Subcutaneous abdominal adipose tissue (tissue), 5 donors: ENCODE results near the gene STX2.
"Not testable (repeated sequence)": the region's sequence is repeated elsewhere in the genome, so short reads cannot be mapped to it uniquely, and the experiment has no call there.

Source experiments
- H3K27ac ChIP-seq: one replicate; pipeline ENCODE4 v1.7.0; 2013; ENCODE audit warnings: low read depth, mild to moderate bottlenecking, inconsistent platforms, low read length, moderate library complexity
- H3K27me3 ChIP-seq, 5 donors: one replicate each; pipeline ENCODE4 v1.7.0; 2013; ENCODE audit warnings: low read length in 5 of 5, inconsistent platforms in 1 of 5; ENCODE audit not compliant: control insufficient read depth in 5 of 5, insufficient read depth in 4 of 5
- H3K36me3 ChIP-seq, 5 donors: one replicate each; pipeline ENCODE4 v1.7.0; 2013; ENCODE audit warnings: low read length in 5 of 5; ENCODE audit not compliant: control insufficient read depth in 5 of 5, insufficient read depth in 5 of 5
- H3K4me1 ChIP-seq, 5 donors: one replicate each; pipeline ENCODE4 v1.7.0; 2013; ENCODE audit warnings: low read length in 5 of 5, mild to moderate bottlenecking in 3 of 5, moderate library complexity in 1 of 5; ENCODE audit not compliant: control insufficient read depth in 5 of 5, insufficient read depth in 5 of 5
- H3K4me3 ChIP-seq, 5 donors: one replicate each; pipeline ENCODE4 v1.7.0; 2013; ENCODE audit warnings: low read length in 5 of 5, low read depth in 1 of 5
- H3K9ac ChIP-seq, 5 donors: one replicate each; pipeline ENCODE4 v1.7.0; 2013; ENCODE audit warnings: low read length in 5 of 5, mild to moderate bottlenecking in 4 of 5, moderate library complexity in 3 of 5
- H3K9me3 ChIP-seq, 5 donors: one replicate each; pipeline ENCODE4 v1.7.0; 2013; ENCODE audit warnings: low read length in 5 of 5; ENCODE audit not compliant: control insufficient read depth in 5 of 5
- donor health status: healthy.
- donor health status: healthy.
- donor health status: healthy.
- donor health status: healthy.
- donor health status: healthy.

The STX2 gene

DNA sequence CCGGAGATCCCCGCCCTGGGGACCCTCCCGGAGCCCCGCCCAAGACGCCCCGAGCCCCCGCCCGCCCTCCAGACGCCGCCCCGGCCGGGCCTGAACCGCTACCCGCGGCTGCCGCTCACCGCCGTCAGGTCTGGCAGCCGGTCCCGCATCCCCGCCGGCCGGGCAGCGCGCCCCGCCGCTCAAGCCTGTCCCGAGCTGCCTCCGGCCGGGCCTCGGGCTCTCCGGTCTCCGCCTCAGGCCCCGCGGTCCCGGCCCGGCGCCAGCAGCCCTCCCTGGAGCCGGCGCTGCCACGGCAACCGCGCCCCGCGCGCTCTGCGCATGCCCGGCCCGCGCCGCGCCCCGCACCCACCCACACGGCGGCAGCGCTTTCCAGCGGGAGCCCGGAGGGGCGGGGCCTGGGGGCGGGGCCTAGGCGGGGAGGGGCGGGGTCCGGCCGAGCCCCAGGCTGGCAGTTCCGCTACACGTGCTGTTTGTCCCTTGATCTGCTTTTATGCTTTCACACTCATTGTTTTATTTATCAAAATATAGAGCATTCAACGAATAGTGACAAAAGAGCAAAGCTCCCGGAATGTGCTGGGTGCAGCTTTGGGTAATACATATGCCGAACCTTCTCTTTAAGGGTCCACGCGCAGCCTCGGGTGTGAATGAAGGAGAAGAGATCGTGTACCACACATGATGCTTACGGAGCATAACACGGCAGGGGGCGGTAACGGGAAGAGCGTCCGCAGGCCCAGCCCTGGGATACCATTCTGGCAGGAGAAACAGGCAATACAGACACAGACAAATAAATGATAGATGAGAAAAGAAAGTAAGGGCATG, at the start of gene STX2:
Gene STX2, minus strand, starts transcription at position 300 of the 819 bp plus-strand sequence. Its CDS starts 151 bp downstream, at position 149.
- no peaks in the 10 kb centered on the region for H3K9me3 ChIP-seq
- no peaks in the 10 kb centered on the region for H3K36me3 ChIP-seq
- H3K4me3 ChIP-seq: peak within 1 kb of the TSS; percentile 74 to 82 (median 79)
- H3K27me3 ChIP-seq: no peaks in the 10 kb centered on the region
- peak within 1 kb of the TSS in 4 of 5 donors; percentile 74 to 82 (median 78) for H3K9ac ChIP-seq
- peaks cover 3 to 19% (median 18%) of the 10 kb centered on the region in 5 donors for H3K4me1 ChIP-seq
- H3K27ac ChIP-seq: peak within 1 kb of the TSS; percentile 30

DNA sequence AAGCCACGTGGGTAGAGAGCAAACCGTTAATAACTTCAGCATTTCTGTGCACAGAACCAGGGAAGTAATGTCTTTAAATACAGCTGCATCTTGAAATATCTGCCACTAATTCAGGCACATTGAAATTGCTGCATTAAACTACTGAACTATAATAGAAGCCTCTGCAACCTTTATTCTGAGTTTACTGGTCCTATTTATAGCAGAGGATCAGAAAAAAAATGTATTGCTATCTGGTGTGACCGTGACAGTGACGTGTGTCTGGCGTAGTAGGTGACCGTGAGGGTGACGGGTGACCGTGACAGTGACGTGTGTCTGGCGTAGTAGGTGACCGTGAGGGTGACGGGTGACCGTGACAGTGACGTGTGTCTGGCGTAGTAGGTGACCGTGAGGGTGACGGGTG, 48.1 kb upstream of the STX2 start:
- not testable (repeated sequence) for H3K27me3 ChIP-seq, H3K4me3 ChIP-seq, H3K9me3 ChIP-seq, H3K4me1 ChIP-seq, H3K36me3 ChIP-seq, H3K9ac ChIP-seq, H3K27ac ChIP-seq

DNA sequence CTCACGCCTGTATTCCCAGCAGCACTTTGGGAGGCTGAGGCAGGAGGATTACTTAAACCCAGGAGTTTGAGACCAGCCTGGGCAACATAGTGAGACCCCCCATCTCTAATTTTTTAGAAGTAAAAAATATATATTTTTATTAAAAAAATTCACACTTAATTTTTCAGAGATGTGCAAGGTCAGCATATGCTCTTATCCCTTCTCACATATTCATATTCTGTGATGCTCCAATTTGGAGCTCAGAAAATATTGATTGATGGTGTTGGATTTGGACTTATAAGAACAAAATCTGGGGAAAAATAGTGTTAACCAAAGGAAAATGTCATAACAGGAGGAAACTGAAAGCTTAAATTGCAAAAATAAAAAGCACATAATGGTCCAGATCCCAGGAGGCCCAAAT, 42.5 kb upstream of the STX2 start:
- H3K27me3 ChIP-seq: peaks cover 0 to 9% (median 5%) of the 10 kb centered on the region in 5 donors
- peaks cover 0 to 6% (median 4%) of the 10 kb centered on the region in 5 donors for H3K4me1 ChIP-seq
- H3K27ac ChIP-seq: no peak overlapping the region
- no peak overlapping the region for H3K9ac ChIP-seq
- no peak overlapping the region for H3K4me3 ChIP-seq
- H3K36me3 ChIP-seq: peaks cover 4 to 9% (median 7%) of the 10 kb centered on the region in 5 donors
- H3K9me3 ChIP-seq: no peaks in the 10 kb centered on the region

DNA sequence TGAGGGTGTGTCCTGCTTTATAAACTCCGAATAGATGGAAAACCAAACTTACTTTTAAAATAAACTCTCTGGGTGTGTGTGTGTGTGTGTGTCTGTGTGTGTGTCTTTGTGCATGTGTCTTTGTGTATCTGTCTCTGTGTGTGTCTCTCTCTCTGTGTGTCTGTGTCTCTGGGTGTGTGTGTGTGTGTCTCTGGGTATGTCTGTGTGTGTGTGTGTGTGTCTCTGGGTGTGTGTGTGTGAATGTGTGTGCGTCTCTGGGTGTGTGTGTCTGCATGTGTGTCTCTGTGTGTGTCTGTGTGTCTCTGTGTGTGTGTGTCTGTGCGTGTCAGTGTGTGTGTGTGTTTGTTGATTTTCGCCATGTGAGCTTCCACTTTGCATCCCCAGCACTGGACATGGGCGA, 42.0 kb upstream of the STX2 start:
- Histone ChIP-seq H3K4me3 (no peak overlapping the region), H3K27me3 (peaks cover 0 to 9% (median 5%) of the 10 kb centered on the region in 5 donors), H3K36me3 (peaks cover 9 to 14% (median 12%) of the 10 kb centered on the region in 5 donors), H3K9ac (no peak overlapping the region), H3K27ac (no peak overlapping the region), H3K4me1 (peaks cover 0 to 6% (median 4%) of the 10 kb centered on the region in 5 donors), H3K9me3 (no peaks in the 10 kb centered on the region)

DNA sequence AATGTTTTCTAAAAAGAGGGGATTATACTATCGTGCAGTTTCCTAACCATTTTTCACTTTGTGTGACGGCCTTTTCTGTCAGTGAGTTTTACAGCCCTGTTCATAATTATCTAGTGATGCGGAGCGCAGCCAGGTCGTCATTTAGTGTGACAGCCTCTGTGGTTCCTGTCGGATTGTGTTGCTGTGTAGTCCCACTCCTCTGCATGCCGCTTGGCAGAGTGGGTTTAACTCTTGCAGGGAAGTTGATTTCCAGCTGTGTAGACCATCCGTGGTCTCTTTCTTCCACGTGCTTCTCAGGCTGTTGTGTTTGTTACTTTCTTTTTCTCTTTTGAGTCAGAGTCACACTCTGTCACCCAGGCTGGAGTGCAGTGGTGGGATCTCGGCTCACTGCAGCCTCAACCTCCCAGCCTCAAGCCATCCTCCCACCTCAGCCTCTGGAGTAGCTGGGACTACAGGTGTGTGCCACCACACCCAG, 41.4 kb upstream of the STX2 start:
- Histone ChIP-seq H3K4me3 (peak overlapping the region; percentile 16 to 50 (median 31)), H3K9ac (peak overlapping the region in 1 of 5 donors; percentile 55), H3K9me3 (no peaks in the 10 kb centered on the region), H3K4me1 (peaks cover 0 to 6% (median 4%) of the 10 kb centered on the region in 5 donors), H3K36me3 (peaks cover 15 to 20% (median 17%) of the 10 kb centered on the region in 5 donors), H3K27me3 (peaks cover 0 to 9% (median 5%) of the 10 kb centered on the region in 5 donors), H3K27ac (no peak overlapping the region)

DNA sequence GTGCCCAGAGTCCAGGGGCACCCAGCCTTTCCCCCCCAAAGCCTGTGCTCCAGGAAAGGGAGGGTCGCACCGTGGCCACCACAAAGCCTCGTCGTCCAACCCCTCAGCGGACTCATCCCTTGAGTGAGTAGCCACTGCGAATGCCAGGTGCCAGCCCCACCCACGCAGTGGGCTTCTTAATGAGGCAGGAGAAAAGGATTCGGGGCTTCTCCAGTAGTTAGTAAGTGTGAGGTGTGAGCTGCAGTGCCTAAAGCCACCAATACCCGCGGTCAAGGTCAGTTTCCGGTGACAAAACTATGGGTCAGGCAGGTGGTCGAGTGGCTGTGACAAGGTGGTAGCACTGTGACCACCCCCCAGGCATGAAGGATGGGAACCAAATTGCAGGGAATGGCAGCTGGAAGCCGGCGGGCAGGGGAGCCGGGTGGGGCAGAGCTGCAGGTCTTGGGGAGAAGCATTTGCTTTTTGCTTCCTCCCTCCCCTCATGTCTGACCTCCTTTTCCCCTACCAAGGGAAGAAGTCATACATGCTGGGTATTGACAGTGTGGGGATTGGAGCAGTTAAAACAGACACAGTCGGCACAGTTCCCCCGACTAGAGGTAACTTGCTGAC, 40.8 kb upstream of the STX2 start:
- H3K4me3 ChIP-seq: peak overlapping the region in 4 of 5 donors; percentile 16 to 50 (median 40)
- H3K27ac ChIP-seq: no peak overlapping the region
- no peaks in the 10 kb centered on the region for H3K9me3 ChIP-seq
- H3K4me1 ChIP-seq: peaks cover 0 to 6% (median 4%) of the 10 kb centered on the region in 5 donors
- peaks cover 15 to 25% (median 22%) of the 10 kb centered on the region in 5 donors for H3K36me3 ChIP-seq
- peaks cover 0 to 9% (median 5%) of the 10 kb centered on the region in 5 donors for H3K27me3 ChIP-seq
- H3K9ac ChIP-seq: no peak overlapping the region

DNA sequence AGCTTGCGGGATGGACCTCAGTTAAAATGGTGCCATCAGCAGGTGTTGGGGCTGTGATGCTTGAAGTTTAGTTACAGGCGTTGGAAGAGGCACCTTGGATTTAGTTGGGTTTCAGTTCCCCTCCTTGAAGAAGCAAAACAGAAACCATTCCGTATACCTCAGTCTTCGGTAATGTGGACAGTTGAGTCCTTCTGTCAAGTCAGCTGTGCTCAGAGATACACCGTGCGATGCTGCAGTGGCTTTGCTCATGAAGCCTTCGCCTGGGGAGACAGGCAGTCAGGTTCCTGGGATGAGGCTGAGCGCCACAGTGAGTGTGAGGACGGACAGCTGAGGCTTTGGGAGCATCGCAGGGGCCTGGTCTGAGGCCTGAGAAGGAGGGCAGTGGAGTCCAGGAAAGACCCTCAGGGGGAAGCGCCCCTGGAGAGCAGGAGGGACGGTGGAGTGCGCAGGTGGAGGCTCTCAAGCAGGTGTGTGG, 40.2 kb upstream of the STX2 start:
- H3K36me3 ChIP-seq: peaks cover 19 to 32% (median 29%) of the 10 kb centered on the region in 5 donors
- H3K4me3 ChIP-seq: no peak overlapping the region
- peaks cover 0 to 10% (median 4%) of the 10 kb centered on the region in 5 donors for H3K4me1 ChIP-seq

DNA sequence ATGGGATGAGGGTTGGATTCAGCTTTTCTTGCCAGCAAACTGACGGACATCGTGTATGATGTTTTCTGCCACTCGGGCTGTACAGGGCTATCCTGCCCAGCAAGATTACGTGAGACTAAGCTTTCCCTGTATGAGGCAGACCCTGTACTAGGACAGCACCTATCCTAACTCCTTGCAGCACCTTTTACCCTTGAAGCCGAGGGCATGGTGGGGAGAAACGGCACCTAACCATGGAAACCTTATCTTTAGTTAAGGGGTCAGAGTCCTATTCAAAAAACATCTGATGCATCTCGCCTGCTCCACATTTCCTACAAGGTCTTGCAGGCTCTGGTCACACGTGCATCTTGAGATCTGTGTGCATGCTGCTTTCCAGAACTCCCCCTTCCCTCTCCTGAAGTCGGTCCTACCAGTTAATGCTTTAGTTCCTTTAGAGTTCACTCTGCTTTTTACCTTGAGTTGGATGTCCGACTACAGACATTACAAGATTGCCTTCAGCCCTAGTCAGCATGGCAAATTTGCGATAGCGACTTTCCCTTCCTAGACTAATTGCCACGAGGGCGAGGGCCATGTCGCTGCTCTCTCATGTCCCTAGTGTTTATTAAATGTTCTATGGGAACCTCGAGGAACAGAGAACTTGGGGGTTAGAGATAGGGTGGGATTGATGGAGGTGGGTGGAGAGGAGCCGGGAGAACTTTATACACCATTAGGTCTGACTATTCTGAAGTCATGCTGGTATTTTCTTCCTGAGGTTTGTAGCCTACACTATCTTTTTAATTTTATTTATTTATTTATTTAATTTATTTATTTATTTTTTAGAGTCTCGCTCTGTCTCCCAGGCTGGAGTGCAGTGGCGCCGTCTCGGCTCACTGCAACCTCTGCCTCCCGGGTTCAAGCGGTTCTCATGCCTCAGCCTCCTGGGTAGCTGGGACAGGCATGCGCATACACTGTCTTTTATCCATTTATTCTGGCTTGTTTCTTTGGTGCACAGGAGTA, 39.4 kb upstream of the STX2 start:
- Histone ChIP-seq H3K27me3 (peaks cover 0 to 9% (median 5%) of the 10 kb centered on the region in 5 donors), H3K9me3 (no peaks in the 10 kb centered on the region), H3K4me1 (peaks cover 0 to 11% (median 6%) of the 10 kb centered on the region in 5 donors), H3K27ac (no peak overlapping the region), H3K36me3 (peaks cover 22 to 39% (median 34%) of the 10 kb centered on the region in 5 donors), H3K4me3 (no peak overlapping the region), H3K9ac (no peak overlapping the region)

More for the DNA sequence above, 40.2 kb upstream of the STX2 start:
- Histone ChIP-seq H3K27me3 (peaks cover 0 to 9% (median 5%) of the 10 kb centered on the region in 5 donors), H3K9ac (no peak overlapping the region), H3K27ac (no peak overlapping the region), H3K9me3 (no peaks in the 10 kb centered on the region)

DNA sequence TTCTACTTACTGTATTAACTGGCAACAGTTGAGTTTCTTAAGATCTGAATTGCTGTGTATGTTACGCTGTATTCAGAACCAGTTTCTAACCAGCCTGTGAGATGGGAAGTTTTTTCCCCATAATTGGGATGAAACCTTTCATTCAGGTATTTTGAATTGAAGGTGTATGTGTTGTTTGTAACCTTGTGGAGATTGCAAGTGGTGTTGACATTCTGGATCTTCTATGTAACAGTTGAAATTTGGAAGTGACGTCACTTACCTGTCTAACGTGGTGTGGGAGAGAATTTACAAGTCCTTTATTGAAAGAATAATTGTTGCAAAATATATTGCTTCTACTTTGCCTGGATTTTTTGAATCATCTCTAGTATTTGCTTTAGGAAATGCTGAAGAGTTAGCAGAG, 38.3 kb upstream of the STX2 start:
- Histone ChIP-seq H3K4me3 (no peak overlapping the region), H3K27me3 (peaks cover 0 to 9% (median 5%) of the 10 kb centered on the region in 5 donors), H3K36me3 (peaks cover 22 to 43% (median 34%) of the 10 kb centered on the region in 5 donors), H3K4me1 (peaks cover 2 to 22% (median 17%) of the 10 kb centered on the region in 5 donors), H3K27ac (no peak overlapping the region), H3K9ac (no peak overlapping the region), H3K9me3 (no peaks in the 10 kb centered on the region)
